D721Med (cell line): ENCODE measurements around the gene BCAR3.

ENCODE experiments used
- DNase-seq: peaks from one replicate; pipeline ENCODE4 v3.0.0; 2011; ENCODE audit warnings: low spot score; ENCODE audit not compliant: insufficient read length
- FAIRE-seq: peaks from 2 replicates; lab custom pipeline; 2011; peaks lifted over from hg19 to GRCh38; lab: Jason Lieb, UNC
- TF ChIP-seq, protein P1 (sequence below): IDR thresholded peaks from 2 replicates; pipeline ENCODE4 v1.5.1; 2012; ENCODE audit warnings: mild to moderate bottlenecking, control low read depth; ENCODE audit not compliant: insufficient read depth; ENCODE audit errors: missing control alignments

BCAR3 gene

DNA sequence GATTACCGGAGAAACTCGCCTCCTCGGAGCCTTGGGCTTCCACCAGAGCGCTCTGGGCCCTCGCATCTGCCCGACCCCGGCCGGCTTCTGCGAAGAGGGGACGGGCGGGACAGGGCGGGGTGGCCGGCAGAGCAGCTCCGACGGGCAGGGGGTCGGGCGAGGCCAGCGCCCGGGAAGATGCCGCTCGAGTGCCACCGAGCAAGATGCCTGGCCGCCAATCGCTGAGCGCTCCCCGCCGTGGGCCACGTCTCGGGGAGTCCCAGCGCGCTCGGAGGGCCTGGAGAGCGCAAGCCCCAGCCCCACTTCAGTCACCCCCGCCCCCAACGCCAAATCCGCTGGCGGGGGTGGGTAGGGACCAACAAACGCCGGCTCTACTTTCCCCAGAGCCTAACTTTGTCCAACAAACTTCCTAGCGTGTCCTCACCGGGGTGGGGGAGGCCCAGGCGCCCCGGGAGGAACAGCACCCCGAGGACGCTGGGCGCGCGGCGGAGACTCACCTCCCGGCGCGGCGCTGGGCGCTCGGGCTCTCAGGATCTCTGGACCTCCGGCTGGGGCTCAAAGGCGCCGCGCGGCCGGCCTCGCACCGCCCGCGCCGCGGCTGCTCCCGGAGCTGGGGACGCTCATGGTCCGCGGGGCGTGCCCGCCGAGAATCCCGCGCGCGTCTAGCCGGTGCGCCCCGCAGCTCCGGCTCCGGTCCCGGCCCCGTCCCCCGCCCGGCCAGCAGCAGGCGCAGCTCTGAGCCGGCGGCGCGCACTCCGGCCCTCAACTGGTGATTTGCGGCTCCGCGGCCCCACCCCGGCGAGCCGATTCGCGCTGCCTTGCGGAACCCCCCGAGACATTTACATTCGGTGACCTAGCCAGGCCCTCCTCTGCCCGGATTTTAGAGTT is at the start of gene BCAR3:
BCAR3 (minus strand) TSS at position 737 of the 888 bp plus-strand sequence. CDS start 6,907 bp downstream, outside the sequence.
- FAIRE-seq (no peak), DNase-seq (no peak)
- TF ChIP-seq, protein P1, sequence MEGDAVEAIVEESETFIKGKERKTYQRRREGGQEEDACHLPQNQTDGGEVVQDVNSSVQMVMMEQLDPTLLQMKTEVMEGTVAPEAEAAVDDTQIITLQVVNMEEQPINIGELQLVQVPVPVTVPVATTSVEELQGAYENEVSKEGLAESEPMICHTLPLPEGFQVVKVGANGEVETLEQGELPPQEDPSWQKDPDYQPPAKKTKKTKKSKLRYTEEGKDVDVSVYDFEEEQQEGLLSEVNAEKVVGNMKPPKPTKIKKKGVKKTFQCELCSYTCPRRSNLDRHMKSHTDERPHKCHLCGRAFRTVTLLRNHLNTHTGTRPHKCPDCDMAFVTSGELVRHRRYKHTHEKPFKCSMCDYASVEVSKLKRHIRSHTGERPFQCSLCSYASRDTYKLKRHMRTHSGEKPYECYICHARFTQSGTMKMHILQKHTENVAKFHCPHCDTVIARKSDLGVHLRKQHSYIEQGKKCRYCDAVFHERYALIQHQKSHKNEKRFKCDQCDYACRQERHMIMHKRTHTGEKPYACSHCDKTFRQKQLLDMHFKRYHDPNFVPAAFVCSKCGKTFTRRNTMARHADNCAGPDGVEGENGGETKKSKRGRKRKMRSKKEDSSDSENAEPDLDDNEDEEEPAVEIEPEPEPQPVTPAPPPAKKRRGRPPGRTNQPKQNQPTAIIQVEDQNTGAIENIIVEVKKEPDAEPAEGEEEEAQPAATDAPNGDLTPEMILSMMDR, result peak; percentile 8

DNA sequence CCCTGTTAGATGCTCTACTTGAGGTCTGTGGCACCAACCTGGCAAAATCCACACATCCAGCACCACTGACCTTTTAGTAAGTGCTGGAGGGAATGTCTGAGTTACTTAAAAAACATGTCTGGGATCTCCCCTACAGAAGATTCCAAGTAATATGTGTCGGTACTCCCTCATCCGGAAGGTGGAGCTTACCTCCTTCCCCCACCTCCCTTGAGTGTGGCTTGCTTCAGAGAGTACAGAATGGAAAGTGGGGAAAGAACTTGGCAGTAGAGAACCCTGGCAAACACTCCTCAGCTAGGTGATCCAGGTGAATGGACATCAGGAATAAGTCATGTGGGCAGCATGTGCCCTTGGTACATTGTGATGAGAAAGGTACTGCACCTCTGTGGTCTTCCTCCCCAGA is 49.0 kb upstream of the BCAR3 start:
- FAIRE-seq (no peak), DNase-seq (no peak)
- TF ChIP-seq, protein P1, result no peak

DNA sequence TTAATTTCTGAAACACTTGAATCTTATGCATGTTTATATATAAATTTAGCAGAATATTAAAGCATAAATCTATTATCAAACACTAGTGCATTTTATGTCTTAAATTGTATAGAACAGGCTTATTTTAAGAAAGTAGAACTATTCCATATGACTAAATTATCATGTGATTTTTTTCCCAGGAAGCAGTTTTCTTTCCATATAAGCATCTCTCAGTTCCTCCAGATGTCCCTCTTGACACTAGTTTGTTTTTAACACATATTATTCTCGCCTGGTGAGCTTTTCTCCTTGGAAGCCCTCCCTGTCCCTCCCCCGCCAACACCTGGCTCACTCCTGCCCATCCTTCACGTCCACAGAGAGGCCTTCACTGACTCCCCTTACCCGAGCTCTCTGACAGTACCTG is 48.3 kb upstream of the BCAR3 start:
- TF ChIP-seq, protein P1, result no peak
- FAIRE-seq (no peak), DNase-seq (no peak)

DNA sequence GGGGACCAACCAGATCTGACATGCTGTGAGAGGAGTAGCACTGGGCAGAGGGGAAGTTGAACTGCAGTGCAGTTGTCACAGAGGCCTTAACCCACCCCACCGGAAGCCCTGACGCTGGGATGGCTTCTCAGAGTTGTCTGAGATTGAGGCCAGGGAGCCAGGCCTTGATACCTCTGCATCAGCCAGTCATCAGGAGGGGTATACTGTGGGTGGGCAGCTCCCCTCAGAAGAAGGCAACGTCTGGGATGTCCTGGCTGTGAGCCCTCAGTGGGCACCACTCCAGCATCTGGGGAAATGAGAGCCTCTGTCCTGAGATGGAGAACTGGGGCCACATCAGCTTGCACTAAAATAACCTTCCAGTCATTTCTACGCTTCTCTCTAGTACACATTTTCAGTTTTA is 47.9 kb upstream of the BCAR3 start:
- DNase-seq (no peak), FAIRE-seq (no peak)
- TF ChIP-seq, protein P1, result no peak

DNA sequence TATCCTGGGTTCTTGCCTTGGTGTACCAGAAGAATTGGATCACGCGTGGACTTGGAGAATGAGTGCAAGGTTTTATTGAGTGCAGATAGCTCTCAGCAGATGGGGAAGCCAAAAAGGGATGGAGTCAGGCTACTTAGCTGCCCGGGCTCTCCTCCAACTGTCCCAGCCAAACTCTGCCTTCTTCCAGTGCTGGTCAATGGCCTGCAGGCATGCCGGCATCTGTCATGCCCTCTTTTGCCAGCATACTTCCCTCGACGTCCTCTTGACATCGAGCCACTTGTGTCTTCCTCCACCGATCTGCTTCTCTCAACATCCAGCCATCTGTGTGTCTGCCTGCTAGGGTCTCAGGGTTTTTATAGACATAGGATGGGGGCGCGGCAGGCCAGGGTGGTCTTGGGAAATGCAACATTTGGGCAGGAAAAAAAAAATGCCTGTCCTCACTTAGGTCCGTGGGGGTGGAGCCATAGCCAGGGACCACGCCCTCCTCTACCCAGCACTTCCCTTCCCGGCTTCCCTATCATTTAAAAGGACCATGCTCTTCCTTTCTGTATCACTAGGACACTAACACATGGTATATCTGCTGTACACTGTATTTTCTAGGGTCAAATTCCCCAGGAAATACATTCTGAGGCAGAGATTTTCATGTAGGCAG is 47.0 kb upstream of the BCAR3 start:
- no peak for DNase-seq
- TF ChIP-seq, protein P1, result no peak
- FAIRE-seq, result no peak

DNA sequence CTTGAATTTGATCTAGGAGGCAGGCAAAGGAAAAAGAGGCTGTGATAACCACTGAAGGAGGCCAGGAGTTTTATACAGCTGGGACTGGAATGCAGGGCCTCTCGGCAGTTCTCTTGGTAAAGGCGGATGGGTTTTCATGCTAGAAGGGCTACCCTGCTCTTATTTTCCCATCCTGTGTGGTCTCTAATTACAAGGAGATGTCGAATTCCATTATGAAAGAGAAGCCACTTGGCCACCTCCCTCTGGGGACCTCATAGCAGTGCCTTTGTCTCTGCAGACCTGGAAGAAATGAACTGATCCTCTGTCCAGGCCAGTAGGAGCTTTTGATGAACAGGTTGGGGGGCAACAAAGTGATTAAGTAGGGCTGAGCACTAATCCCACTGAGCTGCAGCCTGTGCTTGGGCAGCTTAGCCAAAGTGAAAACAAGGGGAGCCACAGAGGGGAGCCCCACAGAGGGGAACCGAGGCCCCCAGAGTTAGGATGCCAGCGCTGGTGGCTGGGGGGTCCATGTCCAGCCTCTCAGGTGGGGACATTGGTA is 42.2 kb upstream of the BCAR3 start:
- no peak for DNase-seq
- TF ChIP-seq, protein P1, result no peak
- FAIRE-seq, result no peak
